NB4 (cell line): ENCODE measurements around the gene ARHGAP12.

Source experiments
- MYC ChIP-seq: IDR thresholded peaks from 2 replicates; pipeline ENCODE4 v1.6.1; 2011; ENCODE audit warnings: low read depth, low read length
- POLR2A ChIP-seq: IDR thresholded peaks from 2 replicates; pipeline ENCODE4 v1.6.1; 2011; ENCODE audit warnings: mild to moderate bottlenecking; ENCODE audit not compliant: insufficient read length; ENCODE audit errors: extremely low read depth
- TF ChIP-seq, protein P1 (sequence below): IDR thresholded peaks from one replicate; pipeline ENCODE4 v1.5.1; 2012; ENCODE audit warnings: low read depth, low read length

DNA sequence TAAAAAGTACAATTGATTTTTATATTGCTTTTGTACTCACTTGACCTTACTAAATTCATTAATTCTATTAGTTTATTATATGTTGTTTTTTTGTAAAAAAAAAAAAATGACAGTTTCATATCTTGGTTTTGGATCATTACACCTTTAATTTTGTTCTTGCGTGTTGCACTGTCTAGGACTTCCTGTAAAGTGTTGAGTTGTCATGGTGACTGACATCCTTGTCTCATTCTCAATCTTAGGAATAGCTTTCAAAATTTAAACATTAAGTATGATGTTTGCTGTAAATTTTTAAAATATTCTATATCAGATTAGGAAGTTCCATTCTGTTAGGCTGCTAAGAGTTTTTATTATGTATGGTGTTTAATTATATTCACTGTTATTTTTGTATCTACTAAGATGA is 139.1 kb downstream of the ARHGAP12 start:
- TF ChIP-seq, protein P1, sequence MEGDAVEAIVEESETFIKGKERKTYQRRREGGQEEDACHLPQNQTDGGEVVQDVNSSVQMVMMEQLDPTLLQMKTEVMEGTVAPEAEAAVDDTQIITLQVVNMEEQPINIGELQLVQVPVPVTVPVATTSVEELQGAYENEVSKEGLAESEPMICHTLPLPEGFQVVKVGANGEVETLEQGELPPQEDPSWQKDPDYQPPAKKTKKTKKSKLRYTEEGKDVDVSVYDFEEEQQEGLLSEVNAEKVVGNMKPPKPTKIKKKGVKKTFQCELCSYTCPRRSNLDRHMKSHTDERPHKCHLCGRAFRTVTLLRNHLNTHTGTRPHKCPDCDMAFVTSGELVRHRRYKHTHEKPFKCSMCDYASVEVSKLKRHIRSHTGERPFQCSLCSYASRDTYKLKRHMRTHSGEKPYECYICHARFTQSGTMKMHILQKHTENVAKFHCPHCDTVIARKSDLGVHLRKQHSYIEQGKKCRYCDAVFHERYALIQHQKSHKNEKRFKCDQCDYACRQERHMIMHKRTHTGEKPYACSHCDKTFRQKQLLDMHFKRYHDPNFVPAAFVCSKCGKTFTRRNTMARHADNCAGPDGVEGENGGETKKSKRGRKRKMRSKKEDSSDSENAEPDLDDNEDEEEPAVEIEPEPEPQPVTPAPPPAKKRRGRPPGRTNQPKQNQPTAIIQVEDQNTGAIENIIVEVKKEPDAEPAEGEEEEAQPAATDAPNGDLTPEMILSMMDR, result no peak
- TF ChIP-seq POLR2A (no peak), MYC (no peak)
